ENCODE data around the gene TTC13.
"Not testable (repeated sequence)": the region's sequence is repeated elsewhere in the genome, so short reads cannot be mapped to it uniquely, and the experiment has no call there.

The TTC13 gene

DNA sequence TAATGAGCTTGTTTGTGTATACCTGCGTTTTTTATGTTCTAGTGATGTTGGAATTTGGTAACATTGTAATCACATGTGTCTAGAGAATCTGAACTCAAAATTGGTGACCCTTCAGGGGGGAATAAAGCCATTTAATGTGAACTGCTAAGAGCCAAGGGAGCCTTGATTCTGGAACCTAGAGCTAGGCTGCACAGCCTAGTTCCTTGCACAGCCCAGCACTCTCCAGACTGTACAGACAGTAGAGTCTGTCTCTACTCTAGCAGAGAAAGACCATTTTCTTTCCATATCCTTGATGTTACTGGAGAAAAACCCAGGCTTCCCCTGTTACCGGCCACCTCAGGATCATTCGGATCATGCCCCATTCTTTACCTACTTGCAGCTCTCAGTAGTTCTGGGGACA is 8.8 kb upstream of the TTC13 start:
- no peak for FAIRE-seq

DNA sequence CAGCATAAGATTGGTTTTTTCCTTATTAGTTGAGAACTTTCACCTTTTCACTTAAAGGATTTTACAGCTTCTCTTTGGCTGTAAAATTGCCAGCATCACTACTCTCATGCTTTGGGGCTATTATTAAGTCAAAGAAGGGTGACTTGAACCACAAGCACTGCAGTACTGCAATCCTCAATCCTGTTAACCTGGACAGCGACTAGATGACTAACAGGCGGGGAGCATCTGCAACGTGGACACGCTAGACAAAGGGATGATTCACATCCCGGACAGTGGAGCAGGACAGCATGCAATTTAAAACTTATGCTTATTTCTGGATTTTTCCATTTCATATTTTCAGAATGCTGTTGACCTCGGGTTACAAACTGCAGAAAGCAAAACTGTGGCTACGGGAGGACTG is 8.3 kb upstream of the TTC13 start:
- FAIRE-seq = no peak

- FAIRE-seq = no peak
Observed at GRCh38 chr1:230985711-230986110, 7.0 kb upstream of the TTC13 start.

- FAIRE-seq = not testable (repeated sequence)
Observed at GRCh38 chr1:230984622-230985515, 6.2 kb upstream of the TTC13 start.

- FAIRE-seq = no peak
Observed at GRCh38 chr1:230983811-230984210, 5.2 kb upstream of the TTC13 start.

DNA sequence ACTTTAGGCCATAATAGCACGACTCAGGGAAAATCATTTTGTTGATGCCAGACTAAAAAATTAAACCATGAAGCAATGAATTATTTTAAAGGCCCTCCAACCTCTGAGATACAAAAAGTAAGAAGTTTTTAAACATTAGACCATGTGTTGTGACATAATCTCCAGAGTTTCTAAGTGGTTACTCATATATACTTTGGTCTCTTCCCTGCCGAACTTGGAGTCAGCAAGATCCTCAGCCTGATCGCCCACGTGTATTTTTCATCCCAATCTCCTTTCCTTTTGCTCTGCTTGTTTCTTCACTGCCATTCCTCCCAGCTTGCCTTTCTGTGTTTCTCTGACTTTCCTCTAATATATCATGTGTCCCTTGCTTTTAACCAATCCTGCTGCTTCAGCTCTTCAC is 4.0 kb upstream of the TTC13 start:
- FAIRE-seq = no peak

DNA sequence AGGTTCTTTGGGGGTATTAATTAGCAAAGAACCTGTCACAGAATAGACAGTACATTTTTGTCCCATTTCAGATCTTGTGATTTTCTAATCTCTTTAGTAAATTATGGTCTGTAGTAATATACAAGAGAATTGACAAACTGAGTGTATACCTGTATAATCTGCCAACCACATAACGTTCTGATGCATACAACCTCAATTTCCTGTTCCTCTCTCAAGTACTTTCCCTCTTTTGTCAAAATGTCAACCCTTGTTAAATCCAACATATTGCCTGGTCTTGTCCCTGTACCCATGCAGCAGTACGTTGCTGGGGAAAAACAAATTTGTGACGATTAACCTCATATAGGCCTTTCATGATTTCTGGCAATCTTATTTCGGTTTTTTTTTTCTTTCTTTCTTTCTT is 1.3 kb upstream of the TTC13 start:
- FAIRE-seq = no peak

DNA sequence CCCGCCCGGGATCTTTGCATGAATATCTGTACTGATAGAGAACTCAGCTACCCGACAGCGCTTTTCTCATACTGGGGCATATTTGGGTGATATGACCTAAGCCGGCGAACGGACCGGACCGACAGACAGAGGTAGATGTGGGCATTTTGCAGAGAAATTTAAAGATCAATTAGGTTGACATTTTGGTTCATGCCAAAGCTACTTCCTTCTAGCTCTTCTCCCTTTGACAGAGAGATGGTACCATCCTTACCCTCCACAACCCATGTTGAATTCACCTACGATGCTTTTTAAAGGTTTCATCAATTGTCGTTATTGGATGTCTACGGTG is 692 bp upstream of the TTC13 start:
- no peak for FAIRE-seq

DNA sequence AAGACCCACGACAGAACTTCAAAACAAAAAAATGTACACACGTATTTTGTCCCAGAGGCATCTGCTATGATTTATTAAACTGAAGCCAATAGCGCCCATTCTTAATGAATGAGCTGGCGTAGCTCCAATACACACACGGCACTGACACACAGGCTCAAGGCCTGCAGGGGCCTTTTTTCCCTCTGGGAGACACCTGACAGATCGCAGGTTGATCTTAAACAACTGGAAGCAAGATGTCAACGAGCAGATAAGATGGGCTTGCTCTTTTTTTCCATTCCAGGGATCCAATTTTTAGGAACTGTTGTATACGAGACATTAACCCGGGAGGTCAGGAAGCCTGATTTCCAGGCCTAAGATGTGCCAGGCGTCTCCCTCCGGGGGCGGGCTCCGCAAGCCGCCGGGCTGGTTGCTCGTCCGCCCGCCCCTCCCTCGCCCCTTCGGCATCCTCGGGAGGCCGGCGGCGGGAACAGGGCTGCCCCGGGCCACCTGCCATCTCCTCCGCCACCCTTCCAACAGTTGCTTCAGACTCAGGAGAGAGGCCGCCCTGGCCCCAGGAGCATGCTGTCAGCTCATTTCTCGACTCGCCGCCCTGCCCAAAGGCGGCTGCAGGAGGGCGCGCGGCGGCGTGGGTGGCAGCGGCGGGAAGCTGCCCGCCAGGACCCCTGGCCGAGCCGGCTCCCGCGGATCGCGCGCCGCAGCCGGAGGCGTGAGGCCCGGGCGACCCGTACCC is 735 bp downstream of the TTC13 start:
- FAIRE-seq = no peak

DNA sequence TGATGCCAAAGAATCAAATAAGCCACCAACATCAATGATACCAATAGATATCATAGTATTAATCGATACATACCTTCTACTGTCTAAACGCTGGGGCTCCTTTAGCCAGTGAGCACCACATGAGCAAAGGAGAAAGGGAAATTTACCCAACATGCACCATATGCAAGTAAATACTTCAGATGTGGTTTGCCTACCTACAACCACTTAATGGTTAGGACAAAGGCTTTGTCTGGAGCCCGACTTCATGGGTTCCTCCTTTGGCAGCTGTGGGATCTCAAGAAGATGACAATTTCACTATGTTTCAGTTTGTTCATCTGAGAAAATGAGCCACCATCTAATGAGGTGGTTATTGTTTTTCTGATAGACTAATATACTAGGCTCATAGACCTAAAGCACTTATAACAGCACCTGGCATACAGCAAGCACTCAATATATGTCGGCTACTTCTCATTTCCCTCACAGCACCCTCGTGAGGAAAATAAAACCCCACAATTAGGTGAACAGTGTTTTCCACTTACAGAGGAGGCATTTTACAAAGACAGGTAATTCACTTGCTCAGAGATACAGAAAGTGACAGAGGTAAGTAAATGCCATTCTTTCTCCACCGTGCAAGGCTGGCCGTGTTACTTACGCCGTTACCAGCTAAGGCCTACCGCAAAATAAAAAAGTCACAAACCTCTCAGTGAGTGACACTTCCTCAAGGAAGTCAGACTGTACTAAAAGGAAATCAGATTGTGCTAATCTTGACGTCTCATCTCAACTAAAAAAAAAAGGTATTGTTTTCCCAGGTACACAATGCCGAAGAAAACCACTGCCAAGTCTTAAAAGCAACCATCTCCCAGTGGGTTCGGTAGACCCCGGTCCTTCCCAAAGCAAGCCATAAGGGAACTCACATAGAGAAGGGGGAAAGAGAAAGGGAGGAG is 1.6 kb downstream of the TTC13 start:
- FAIRE-seq = no peak

DNA sequence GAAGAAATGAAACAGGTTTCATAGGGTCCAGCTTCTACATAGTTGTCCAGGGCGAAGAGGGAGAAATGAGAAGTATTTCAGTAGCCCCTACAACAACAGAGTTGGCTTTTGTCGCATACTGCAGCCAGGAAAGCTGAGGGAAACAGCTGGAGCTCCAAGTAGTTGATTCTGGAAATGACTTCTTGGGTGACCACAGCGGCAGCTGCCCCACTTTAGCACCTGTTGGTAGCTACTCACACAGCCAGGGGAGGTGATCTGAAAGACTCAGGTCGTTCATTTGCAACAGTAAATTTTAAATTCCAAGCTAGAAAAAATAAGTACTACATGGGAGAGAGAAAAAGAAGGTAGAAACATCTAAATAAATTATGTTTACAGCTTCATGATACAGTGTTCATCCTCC is 2.3 kb downstream of the TTC13 start:
- FAIRE-seq = no peak

DNA sequence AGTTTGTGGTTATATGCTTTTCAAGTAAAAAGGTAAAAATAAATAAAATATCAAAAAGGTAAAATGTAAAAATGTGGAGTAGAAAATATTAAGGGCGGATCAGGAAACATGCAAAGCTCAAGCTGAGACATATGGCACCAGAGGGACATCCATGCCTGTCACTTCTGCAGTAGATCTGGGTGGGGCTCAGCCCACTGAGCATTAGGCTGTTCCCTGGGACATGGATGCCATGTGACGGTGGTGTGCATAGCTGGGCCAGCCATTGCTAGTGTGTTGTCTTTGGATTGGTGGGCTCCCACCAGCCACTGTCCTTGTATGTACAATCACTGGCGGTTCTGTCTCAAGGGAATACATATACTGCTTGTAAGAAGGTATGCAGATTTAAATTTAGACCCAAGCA is 3.0 kb downstream of the TTC13 start:
- no peak for FAIRE-seq

DNA sequence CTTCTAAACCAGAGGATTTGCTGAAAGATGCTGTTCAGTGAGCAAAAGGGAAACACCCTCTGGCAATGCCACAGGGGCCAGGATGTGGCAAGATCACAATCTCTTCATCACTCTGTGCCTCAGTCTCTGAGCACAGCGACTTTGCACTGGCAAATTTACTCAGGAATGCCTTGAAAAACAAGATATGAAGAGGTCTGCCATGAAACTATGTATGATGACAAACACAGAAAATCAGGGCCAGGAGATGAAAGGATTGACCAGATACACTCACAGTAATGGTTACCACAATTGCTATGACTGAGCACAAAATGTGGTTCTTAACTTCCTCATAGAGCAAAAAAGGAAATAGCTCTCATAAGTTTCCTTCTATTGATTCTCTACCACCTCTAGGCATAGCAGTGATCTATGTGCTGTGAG is 5.8 kb downstream of the TTC13 start:
- FAIRE-seq = no peak

GRCh38 chr1:230971771-230972170 is 6.9 kb downstream of the TTC13 start:
- FAIRE-seq = no peak

DNA sequence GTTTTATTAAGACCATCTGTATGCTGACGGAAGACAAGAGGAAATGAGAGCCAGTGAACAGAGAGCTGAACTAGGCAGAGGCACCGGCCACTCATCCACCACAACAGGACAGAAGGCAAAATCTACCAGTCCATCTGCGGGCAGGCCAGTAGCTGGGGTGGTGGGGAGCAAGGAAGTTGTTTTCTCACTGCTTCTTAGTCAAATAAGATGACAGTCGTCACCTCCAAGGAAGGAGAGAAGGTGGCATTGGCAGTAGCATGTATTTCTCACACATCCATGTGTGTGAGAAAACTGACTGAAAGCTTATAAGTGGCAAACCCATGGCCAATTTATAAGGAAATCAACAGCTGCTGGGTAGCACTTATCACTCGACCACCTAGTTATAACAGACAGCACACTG is 8.2 kb downstream of the TTC13 start:
- no peak for FAIRE-seq

GRCh38 chr1:230966358-230966873 is 12.2 kb downstream of the TTC13 start:
- FAIRE-seq = no peak

- no peak for FAIRE-seq
Observed at GRCh38 chr1:230965535-230965934, 13.1 kb downstream of the TTC13 start.

GRCh38 chr1:230964896-230965295 is 13.8 kb downstream of the TTC13 start:
- no peak for FAIRE-seq

- FAIRE-seq = no peak
Observed at GRCh38 chr1:230958370-230958769, 20.3 kb downstream of the TTC13 start.

DNA sequence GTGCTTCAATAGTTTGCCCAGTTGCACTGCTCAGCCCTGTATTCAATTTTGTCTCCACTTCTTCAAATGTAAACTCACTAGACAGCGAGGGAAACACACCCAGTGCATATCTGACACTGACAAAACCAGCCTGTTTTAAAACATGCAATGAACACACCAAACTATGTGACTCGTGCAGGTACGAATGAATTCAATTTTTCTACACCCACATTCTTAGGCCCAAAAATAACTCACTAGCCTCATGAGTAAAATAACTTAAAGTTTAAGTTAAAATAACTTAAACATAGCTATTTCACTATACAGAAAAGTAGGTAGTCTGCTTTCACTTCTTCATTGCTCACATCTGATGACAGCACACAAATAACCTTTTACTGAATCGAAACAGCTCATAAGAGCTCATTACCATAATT is 21.1 kb downstream of the TTC13 start:
- FAIRE-seq = no peak

GRCh38 chr1:230950404-230950803 is 28.3 kb downstream of the TTC13 start:
- no peak for FAIRE-seq

DNA sequence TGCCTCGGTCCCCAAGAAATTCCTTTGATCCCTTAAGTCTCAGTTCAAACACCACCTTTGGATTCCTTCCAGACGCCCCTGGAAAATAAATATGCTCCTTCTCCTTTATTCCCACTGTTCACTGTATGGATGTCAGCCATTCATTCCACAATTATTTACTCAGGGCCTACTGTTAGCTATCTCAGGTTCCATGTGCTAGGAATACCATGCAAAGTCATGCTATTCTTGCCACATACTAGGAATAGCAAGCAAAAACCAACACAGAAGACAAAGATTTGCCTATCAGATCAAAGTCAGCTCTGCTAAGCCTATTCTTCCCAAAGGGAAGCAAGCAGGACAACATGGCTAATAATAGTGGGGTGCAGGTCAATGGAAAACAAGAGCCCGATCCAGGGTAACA is 29.8 kb downstream of the TTC13 start:
- no peak for FAIRE-seq

DNA sequence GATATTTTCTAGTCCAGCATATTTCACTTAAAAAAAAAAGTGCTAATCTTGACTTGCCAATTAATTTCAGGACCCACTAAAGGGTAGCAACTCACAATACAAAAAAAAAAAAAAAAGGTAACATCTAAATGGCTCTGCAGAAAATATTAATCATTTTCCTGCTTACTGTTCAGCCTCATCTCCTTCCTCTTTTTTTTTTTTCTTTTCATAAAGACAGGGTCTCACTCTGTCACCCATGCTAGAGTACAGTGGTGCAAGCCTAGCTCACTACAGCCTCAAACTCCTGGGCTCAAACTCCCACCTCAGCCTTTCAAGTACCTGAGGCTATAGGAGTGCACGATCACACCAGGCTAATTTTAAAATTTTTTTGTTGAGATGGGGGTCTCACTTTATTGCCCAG is 30.4 kb downstream of the TTC13 start:
- no peak for FAIRE-seq

Data from G401.6 (cell line).